GM21825 (cell line): Measurements from ENCODE around the gene EVI5.
"Not testable (repeated sequence)": the region's sequence is repeated elsewhere in the genome, so short reads cannot be mapped to it uniquely, and the experiment has no call there.

ENCODE experiments used
- ATAC-seq: cut with Tn5 transposase; IDR thresholded peaks from one replicate; pipeline ENCODE4 v1.9.1; 2021; ENCODE audit warnings: mild to moderate bottlenecking, moderate library complexity; ENCODE audit not compliant: unreplicated experiment

EVI5 gene

GRCh38 chr1:92792340-92792782, 7.5 kb upstream of the EVI5 start:
- no peak for ATAC-seq

DNA sequence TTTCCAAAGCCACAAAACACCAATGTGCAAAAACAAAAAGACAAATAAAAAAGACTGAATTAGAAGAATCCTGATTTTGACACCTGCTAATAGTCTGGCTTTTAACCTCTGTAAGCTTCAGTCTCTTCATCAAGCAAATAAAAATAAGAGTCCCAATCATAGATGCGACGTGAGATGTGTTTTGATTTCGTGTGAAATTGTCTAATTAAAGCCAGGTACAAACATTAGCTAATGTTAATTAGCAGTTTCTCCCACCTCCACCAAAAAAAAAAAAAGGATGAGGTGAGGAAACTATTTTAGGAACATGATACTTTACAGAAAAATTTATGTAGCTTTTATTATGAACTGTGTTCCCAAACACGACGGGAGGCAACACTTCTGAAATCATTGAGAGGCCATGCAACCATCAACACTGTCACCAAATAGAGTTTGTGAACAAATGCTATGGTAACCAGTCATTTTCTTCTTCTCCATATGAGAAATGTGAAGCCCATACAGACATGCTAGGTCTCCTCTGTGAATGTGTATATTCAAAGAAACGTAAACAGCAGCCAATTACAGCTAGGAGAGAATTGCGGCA, 6.7 kb upstream of the EVI5 start:
- no peak for ATAC-seq

- ATAC-seq = no peak
These were observed 6.0 kb upstream of the EVI5 start for GRCh38 chr1:92790867-92791266.

DNA sequence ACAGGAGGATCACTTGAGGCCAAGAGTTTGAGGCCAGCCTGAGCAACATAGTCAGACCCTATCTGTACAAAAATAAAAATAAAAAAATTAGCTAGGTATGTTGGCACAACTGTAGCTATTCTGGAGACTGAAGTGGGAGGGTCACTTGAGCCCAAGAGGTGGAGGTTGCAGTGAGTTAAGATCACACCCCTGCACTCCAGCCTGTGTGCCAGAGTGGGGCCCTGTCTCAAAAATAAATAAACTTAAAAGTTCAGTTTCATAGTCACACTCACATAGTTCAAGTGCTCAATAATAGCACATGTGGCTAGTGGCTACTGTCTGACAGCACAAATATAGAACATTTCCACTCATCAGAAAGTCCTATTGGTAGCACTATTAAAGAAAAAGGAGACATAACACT, 5.2 kb upstream of the EVI5 start:
- ATAC-seq = no peak

- ATAC-seq = no peak
These were observed 1.4 kb upstream of the EVI5 start for GRCh38 chr1:92786111-92786901.

DNA sequence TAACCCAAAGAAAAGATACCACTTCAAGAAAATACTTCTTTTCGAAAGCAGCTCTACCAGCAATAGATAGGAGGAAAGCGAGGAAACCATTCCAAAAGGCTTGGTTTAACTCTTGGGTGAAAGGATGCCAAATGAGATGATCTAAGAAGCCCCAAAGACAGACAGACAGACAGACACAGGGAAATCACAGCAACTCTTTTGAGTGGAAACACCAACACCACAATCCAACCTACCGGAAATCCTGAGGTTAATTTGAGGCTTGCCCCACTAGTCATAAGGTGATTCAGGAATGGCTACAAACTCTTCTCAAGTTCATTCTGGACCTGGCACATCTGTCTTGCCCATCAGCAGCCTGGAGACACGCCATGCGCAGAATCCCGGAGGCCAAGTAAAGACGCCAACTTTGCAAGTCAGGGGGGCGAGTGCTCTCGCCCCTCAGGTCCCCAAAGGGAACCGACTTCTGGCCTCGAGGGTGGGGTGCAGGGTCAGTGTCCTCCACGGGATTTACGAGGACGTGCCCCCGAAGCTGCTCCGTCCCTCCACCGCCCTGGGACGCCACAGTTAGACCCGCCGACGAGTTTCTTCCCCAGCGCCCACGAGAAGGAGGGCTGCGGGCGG, 778 bp downstream of the EVI5 start:
- ATAC-seq = no peak

GRCh38 chr1:92783550-92783949, 1.4 kb downstream of the EVI5 start:
- ATAC-seq = not testable (repeated sequence)

GRCh38 chr1:92778376-92778775, 6.5 kb downstream of the EVI5 start:
- ATAC-seq = no peak

- no peak for ATAC-seq
These were observed 10.5 kb downstream of the EVI5 start for GRCh38 chr1:92774407-92774806.

DNA sequence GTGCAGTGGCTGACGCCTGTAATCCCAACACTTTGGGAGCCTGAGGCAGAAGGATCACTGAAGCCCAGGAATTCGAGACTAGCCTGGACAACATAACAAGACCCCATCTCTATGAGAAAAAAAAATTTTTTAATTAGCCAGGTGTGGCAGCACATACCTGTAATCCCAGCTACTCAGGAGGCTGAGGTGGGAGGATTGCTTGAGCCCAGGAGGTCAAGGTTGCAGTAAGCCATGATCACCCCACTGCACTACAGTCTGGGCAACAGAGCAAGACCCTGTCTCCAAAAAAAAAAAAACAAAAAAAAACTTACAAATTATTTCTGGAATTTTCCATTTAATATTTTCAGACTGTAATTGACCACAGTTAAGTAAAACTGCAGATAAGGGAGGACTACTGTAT, 11.2 kb downstream of the EVI5 start:
- not testable (repeated sequence) for ATAC-seq

DNA sequence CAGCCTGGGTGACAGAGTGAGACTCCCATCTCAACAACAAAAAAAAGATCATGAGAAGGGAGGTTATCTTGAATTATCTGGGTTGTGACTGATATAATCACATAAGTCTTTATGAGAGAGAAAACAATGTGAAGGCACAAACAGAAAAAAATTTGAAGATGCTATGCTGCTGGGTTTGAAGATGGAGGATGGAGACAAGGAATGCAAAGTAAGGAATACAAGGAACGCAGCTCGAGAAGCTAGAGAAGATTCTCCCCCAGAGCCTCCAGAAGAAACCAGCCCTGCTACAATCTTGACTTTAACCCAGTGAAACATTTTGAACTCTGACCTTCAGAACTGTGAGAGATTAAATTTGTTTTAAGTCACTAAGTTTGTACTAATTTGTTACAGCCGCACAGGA, 15.1 kb downstream of the EVI5 start:
- ATAC-seq = no peak

- ATAC-seq = no peak
These were observed 16.0 kb downstream of the EVI5 start for GRCh38 chr1:92768915-92769314.

- ATAC-seq = no peak
These were observed 16.6 kb downstream of the EVI5 start for GRCh38 chr1:92768296-92768695.

DNA sequence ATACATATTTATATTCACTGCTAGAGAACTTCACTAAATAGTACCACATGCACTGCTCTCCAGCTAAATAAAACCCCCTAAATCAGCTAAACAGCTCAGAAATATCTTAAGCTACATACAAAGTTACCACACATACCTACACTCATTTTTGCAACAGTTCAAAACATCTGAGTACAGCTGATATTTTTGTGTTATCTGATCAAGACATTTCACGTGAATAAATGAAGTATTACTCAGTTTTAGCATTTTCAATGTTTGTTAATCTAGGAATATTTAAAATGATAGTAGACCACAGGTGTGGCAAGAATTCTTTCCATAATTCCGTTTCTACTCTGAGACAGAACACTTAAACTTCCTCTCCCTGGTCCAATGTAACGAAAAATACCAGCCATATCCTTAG, 20.8 kb downstream of the EVI5 start:
- no peak for ATAC-seq

DNA sequence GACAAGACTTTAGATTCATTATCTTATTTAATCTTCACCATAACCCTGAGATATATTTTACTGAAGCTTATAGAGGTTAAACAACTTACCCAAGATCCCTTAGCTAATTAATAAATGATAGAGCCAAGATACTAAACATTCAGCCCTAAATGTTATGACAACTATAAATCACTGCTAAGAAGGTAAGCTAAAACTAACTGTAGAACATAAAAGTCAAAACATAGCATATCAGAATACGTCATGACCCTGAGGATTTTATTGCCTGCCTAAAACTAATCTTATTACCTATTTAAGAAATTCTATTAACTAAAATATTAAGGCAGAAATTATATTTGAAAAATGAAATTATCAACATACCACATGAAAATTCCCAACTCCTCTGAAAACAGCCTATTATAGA, 22.6 kb downstream of the EVI5 start:
- no peak for ATAC-seq

- ATAC-seq = no peak
These were observed 25.5 kb downstream of the EVI5 start for GRCh38 chr1:92759361-92759760.

DNA sequence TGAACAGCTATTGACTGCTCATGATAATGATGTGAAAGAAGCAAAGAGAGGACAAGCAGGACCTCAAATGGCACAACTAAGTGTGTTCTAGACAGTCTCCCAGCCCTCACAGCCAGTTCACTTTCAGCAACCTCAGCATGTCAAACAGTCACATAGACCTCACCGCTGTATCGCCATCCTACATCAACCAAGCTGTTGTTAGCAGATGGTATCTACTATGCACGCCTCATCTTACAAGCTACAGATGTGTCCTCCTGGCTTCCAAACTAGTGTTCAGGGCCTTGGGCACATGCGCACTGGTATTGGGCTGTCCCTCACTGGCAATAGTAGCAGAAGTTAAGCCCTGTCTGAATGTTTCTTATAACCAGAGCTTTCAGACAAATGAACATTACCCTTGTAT, 28.4 kb downstream of the EVI5 start:
- no peak for ATAC-seq

DNA sequence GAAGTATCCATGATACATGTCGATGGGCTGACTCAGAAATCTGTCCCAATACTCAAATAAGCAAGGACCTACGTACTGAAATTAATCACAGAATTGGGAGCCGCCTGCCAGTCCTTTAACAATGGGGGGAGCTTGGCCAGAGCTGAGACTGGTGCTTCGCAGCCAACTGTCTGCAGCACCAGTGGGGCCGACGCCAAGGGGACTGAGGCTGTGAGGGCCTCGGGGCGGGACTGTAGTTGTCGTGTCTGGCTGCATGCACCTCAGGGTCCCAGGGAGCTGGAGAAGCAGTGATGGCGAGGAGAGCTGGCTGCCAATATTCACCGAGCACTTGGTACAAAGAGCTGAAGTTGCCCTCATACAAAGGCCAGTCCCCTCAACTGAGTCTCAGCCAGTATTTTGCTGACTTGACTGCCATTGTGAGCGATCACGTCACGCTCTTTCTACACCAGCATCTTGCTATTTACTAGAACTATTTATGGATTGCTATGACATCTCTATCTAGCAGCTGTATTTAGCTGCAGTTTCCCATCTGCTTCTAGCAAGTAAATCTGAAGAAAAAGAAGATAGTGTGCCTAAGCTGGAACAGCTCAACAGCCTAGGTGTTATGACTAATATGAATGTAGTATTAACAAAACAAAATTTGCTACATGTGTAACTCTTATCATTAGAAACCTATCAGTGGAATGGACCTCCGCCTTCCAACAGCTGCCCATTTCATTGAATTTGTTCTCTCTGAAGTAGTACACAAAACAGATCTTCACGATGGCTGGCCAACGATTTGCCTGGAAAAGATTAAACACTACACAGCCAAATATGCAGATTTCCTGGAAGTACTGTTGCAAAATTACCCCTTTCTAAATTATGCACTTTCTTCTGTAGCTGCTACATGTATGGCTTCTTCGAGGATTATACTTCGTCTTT, 29.1 kb downstream of the EVI5 start:
- ATAC-seq = no peak

GRCh38 chr1:92754719-92755050, 30.2 kb downstream of the EVI5 start:
- ATAC-seq = no peak

DNA sequence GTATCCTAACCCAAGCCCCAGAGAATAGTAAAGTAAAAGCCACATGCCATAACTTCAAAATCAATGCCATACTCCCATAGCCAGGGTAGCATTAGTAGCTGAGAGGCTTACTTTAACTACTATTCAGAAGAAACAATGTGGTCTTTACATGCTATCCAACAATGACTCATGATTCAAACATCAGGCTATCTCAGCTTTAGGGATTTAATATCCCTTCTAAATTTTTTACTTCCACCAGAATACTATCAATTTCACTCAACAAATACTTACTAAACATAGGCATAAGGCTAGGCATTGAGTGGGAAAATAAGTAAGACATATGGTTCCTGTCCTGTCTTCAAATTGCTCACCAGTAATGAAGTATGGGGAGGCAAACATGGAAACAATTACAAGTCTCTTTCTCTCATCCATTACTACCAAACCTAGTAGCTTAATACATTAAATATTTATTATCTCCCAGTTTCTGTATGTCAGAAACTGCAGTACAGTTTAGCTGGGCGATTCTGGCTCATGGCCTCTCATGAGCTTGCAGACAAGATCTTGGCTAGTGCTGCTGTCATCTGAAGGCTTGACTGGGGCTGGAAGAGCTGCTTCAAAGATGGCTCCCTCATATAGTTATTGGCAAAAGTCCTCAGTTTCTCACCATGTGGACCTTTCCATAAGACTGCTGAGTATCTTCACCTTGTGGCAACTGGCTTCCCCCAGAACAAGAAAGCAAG, 30.7 kb downstream of the EVI5 start:
- ATAC-seq = no peak

DNA sequence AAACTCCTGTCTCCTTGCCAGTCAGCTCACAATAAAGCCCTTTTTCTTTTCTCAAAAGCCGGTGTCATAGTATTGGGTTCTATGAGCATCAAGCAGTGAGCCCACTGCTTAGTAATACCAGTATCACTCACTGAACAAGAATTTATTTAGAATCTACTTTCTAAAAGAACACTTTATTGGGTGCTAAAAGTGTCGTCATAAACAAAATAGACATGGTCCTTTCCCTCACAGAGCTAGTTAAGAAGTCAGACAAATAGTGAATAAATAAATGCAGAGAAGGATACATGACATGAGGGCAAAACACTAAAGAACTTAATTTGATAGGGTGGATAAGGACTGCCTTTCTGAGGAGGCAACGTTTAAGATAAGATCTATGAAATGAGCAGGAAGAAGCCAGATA, 32.2 kb downstream of the EVI5 start:
- ATAC-seq = no peak
